Tibial artery (tissue), 4 donors: Measurements from ENCODE around the gene ACY1.

Source experiments
- DNase-seq, 2 donors: peaks; one replicate each; pipeline ENCODE4 v3.0.0-alpha.2; 2019
- H3K27ac ChIP-seq, 2 donors: fragments of 200-600 bp; sonication (generic) in 1 of 2; 1 replicate in 1 of 2; 2 replicates in 1 of 2; pipeline ENCODE4 v1.5.1; 2018 to 2019; ENCODE audit warnings: mild to moderate bottlenecking in 1 of 2
- H3K27me3 ChIP-seq, 2 donors: fragments of 200-600 bp; sonication (generic) in 1 of 2; one replicate each; pipeline versions ENCODE4 v1.5.1 to v1.6.0; 2016 to 2019
- H3K36me3 ChIP-seq, 3 donors: fragments of 200-600 bp; sonication (generic) in 2 of 3; one replicate each; pipeline ENCODE4 v1.5.1; 2016 to 2019; ENCODE audit warnings: mild to moderate bottlenecking in 2 of 3
- H3K4me1 ChIP-seq, 4 donors: fragments of 200-600 bp; sonication (generic) in 2 of 4; 1 replicate in 3 of 4; 2 replicates in 1 of 4; pipeline ENCODE4 v1.5.1; 2016 to 2019
- H3K4me3 ChIP-seq, 2 donors: fragments of 200-600 bp; sonication (generic) in 1 of 2; 1 replicate in 1 of 2; 2 replicates in 1 of 2; pipeline ENCODE4 v1.5.1; 2018 to 2019; ENCODE audit warnings: mild to moderate bottlenecking in 2 of 2
- H3K9me3 ChIP-seq, 3 donors: fragments of 200-600 bp; sonication (generic) in 1 of 3; one replicate each; pipeline ENCODE4 v1.5.1; 2016 to 2019
- CTCF ChIP-seq, 2 experiments: fragments of 200-600 bp in 1 of 2; fragments of 450-650 bp in 1 of 2; IDR thresholded peaks; one replicate each; pipeline ENCODE4 v1.5.1; 2017 to 2019; ENCODE audit warnings: antibody characterized with exemption in 2 of 2, mild to moderate bottlenecking in 1 of 2, moderate library complexity in 1 of 2
- intact Hi-C: fragments of 100-400 bp; cut with DNase I; formaldehyde crosslinking; loops from one replicate; pipeline ENCODE4 v1.15.0; 2023; ENCODE audit warnings: low total_unique reads

ACY1 gene

GRCh38 chr3:52004163-52004787 is 20.9 kb downstream of the ACY1 start:
- no peaks in the 10 kb centered on the region for H3K36me3 ChIP-seq
- no peak overlapping the region for H3K4me3 ChIP-seq
- TF ChIP-seq CTCF (IDR thresholded peaks at IDR 0.05), result peak; percentile 58 to 71
- peaks cover 0 to 14% of the 10 kb centered on the region in 2 donors for H3K27me3 ChIP-seq
- peaks cover 0 to 27% (median 21%) of the 10 kb centered on the region in 4 donors for H3K4me1 ChIP-seq
- peak overlapping the region in 1 of 2 donors; percentile 11 for H3K27ac ChIP-seq
- DNase-seq, result no peak
- H3K9me3 ChIP-seq, result no peaks in the 10 kb centered on the region
- intact Hi-C loops, result loop anchor here (2.0 to 5.0 kb wide), 2 partner anchors 48 to 117 kb away; no protein-coding TSS in a partner anchor

DNA sequence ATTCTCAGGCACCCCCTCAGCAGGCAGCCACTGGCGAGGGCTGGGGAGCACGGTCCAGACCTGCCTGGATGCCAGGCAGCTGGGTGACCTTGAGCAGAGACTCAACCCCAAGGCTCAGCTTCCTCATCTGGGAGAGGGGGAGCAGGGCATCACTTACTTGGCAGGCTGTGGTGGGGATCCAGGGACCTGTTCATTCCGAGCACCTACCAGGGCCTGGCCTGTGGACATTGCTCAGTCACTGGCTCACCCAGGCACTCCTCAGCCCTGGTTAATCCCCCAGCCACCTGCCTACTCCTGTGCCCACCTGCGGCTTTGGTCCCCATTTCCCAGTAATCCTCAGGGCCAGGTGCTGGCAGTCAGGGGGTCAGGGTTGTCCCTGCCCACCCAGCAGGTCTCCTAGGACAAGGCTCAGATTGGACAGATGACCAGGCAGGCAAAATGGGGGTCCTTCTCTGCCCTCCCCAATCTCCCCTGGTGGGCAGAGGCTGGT is 21.6 kb downstream of the ACY1 start:
- Histone ChIP-seq H3K36me3 (no peaks in the 10 kb centered on the region), H3K27me3 (peaks cover 0 to 11% of the 10 kb centered on the region in 2 donors), H3K4me1 (peaks cover 0 to 27% (median 21%) of the 10 kb centered on the region in 4 donors), H3K9me3 (no peaks in the 10 kb centered on the region), H3K4me3 (no peak overlapping the region), H3K27ac (peak overlapping the region; percentile 11 to 41)
- no peak for TF ChIP-seq CTCF (IDR thresholded peaks at IDR 0.05)
- intact Hi-C loops, result loop anchor here (2.0 to 5.0 kb wide), 2 partner anchors 47 to 116 kb away; no protein-coding TSS in a partner anchor
- DNase-seq, result no peak

DNA sequence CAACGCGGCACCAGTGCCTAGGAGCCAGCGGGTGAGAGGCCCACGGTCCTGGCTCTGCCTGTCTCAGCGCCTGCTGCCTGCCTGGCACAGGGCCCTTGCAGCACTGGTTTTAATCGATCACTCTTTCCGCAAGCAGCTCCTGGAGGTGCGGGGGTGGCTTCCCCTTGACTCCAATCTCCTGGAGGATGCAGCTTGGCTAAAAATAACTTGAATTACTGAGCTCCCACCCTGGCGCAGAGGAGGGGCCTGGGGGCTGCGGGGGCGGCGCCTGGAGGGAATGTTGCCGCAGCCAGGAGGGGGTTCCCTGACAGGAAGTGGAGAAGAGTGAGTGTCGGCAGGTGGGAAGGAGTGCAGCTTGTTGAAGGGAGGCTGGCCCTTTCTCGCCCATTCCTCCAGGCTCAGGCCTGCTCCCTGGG is 22.2 kb downstream of the ACY1 start:
- TF ChIP-seq CTCF (IDR thresholded peaks at IDR 0.05), result no peak
- Histone ChIP-seq H3K27me3 (peaks cover 0 to 5% of the 10 kb centered on the region in 2 donors), H3K9me3 (no peaks in the 10 kb centered on the region), H3K4me1 (peaks cover 0 to 27% (median 21%) of the 10 kb centered on the region in 4 donors), H3K27ac (peak overlapping the region; percentile 11 to 41), H3K4me3 (no peak overlapping the region), H3K36me3 (no peaks in the 10 kb centered on the region)
- intact Hi-C loops, result loop anchor here (2.0 kb wide), 1 partner anchor 115 kb away; no protein-coding TSS in a partner anchor
- DNase-seq, result no peak

DNA sequence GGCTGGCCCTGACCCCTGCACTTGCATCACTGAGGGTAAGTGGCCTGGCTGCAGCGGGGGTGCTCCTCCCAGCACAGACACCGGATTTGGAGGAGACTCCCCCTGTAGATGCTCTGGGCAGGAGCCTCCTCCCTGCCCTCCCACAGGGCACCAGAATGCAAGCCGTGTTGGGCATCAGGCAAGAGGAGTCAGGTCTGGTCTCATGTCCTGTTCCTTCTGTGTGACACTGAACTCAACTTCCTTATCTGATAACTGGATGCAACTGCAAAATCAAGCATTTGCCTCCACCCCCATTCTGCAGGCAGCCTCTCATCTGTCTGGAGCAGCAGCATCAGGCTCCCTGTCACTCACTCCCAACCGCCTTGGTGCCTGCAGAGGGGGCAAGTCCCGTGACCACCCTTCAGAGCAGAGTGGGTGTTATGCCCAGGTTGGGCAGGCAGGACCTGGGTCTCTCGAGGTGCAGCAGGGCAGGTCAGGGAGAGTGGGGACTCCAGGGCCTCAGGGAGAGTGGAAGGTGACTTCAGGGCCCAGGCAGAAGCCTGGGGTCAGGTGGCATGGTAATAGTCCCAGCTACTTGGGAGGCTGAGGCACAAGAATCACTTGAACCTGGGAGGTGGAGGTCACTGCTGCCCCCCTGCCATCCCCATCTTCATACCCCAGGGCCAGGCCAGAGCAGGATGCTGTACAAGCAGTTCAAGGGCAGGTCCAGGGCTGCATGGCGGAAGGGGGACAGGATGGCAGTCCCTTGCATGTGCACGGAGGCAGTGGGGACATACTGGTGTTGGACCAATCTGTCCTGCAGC is 22.9 kb downstream of the ACY1 start:
- H3K4me1 ChIP-seq, result peaks cover 0 to 27% (median 21%) of the 10 kb centered on the region in 4 donors
- intact Hi-C loops, result no loop called here
- no peaks in the 10 kb centered on the region for H3K9me3 ChIP-seq
- no peak for TF ChIP-seq CTCF (IDR thresholded peaks at IDR 0.05)
- no peak overlapping the region for H3K4me3 ChIP-seq
- no peak for DNase-seq
- peak overlapping the region; percentile 11 to 41 for H3K27ac ChIP-seq
- H3K27me3 ChIP-seq, result no peaks in the 10 kb centered on the region
- no peaks in the 10 kb centered on the region for H3K36me3 ChIP-seq

DNA sequence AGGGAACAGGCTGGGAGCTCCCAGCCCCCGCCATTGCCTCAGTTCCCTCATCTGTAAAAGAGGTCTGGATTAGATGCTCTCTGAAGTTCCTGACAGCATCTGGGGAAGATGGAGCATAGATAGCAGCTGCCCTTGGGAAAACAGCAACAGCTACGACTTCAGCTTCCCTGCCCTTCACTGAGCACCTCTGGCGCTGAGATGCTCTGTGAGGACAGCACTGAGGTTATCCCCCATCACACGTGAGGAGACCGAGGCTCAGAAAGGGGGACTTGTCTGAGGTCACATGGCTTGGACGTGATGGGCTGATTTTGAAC is 23.4 kb downstream of the ACY1 start:
- Histone ChIP-seq H3K27me3 (no peaks in the 10 kb centered on the region), H3K27ac (no peak overlapping the region), H3K4me3 (no peak overlapping the region), H3K36me3 (no peaks in the 10 kb centered on the region), H3K4me1 (peaks cover 0 to 22% (median 19%) of the 10 kb centered on the region in 4 donors), H3K9me3 (no peaks in the 10 kb centered on the region)
- intact Hi-C loops, result no loop called here
- DNase-seq, result no peak
- TF ChIP-seq CTCF (IDR thresholded peaks at IDR 0.05), result no peak
